Psoas muscle (tissue), 8 donors: ENCODE data around the gene TP63. TPM values are rescaled to one million over a fixed set of nuclear protein-coding genes. Genes with fewer than 3 reads are reported as not detected.

Experiments used
- ATAC-seq, 4 donors: fragments of 200-7000 bp; cut with Tn5 transposase; one replicate each; pipeline ENCODE4 v1.9.1; 2020; ENCODE audit warnings: moderate library complexity in 3 of 4, mild to moderate bottlenecking in 2 of 4
- DNase-seq, 2 donors: peaks; one replicate each; pipeline ENCODE4 v3.0.0-alpha.2; 2020
- H3K27ac ChIP-seq: fragments of 200-600 bp; one replicate; pipeline ENCODE4 v1.8.0; 2022
- H3K27me3 ChIP-seq, 3 donors: fragments of 200-600 bp in 1 of 3; one replicate each; pipeline versions ENCODE4 v1.6.1 to v1.8.0; 2013 to 2022; ENCODE audit warnings: low read length in 2 of 3, mild to moderate bottlenecking in 2 of 3, moderate library complexity in 1 of 3; ENCODE audit not compliant: insufficient read depth in 3 of 3
- H3K36me3 ChIP-seq, 2 donors: fragments of 200-600 bp in 1 of 2; one replicate each; pipeline versions ENCODE4 v1.6.1 to v1.8.0; 2013 to 2022; ENCODE audit warnings: low read depth in 1 of 2, mild to moderate bottlenecking in 1 of 2, moderate library complexity in 1 of 2; ENCODE audit not compliant: insufficient read depth in 1 of 2
- H3K4me1 ChIP-seq: fragments of 200-600 bp; one replicate; pipeline ENCODE4 v1.8.0; 2022
- H3K4me3 ChIP-seq: fragments of 200-600 bp; one replicate; pipeline ENCODE4 v1.8.0; 2022; ENCODE audit warnings: mild to moderate bottlenecking
- H3K9me3 ChIP-seq: fragments of 200-600 bp; one replicate; pipeline ENCODE4 v1.8.0; 2022
- CTCF ChIP-seq: fragments of 200-600 bp; IDR thresholded peaks from one replicate; pipeline ENCODE4 v1.8.0; 2022; ENCODE audit warnings: antibody characterized with exemption
- WGBS, 3 donors: extraction: QIAGEN DNeasy Blood & Tissue Kit; methylation state at CpG; one replicate each; pipeline versions ENCODE4 v1.1.6 to v1.1.7; 2013; 5-methylcytosine and 5-hydroxymethylcytosine counted together
- intact Hi-C, 2 donors: fragments of 100-400 bp; cut with DNase I; formaldehyde crosslinking; loops; one replicate each; pipeline versions ENCODE4 v1.11.0 to v1.14.2; 2022
- polyA plus RNA-seq, 3 donors: library from polyadenylated mRNA; stranded (reverse); fragments of 200-250 nt; gene quantifications; one replicate each; pipeline ENCODE4 v1.2.3, GENCODE V29; 2013
- total RNA-seq, 4 donors: library from RNA; stranded (reverse); fragmentation: NEBNext Ultra II Directional in 2 of 4; extraction: Animal tissue kit (Norgen Biotek cat#: 25700) in 2 of 4; gene quantifications; one replicate each; pipeline versions ENCODE4 v1.2.1 to v1.2.4, GENCODE V29; 2021 to 2023
- donor health status: healthy with polysubstance abuse.
- donor health status: DM: no; HTN: no; CAD: no; lungs with moderate emphysema.
- donor health status: Bipolar disorder and iron deficiency.
- donor health status: healthy.
- donor health status: DM: yes; HTN: yes; CAD: no.
- donor health status: DM: no; HTN: no; CAD: no.
- donor health status: DM: no; HTN: no; CAD: no.
- donor health status: DM: yes; HTN: yes; CAD: no.

The TP63 gene
- total and polyA plus RNA-seq, 7 donors: 1.4 to 83.0 (median 13.1) TPM

- H3K27ac ChIP-seq: peak overlapping the region; percentile 76
- no peaks in the 10 kb centered on the region for H3K27me3 ChIP-seq
- H3K4me1 ChIP-seq: peaks cover 39% of the 10 kb centered on the region
- H3K4me3 ChIP-seq: no peak overlapping the region
- intact Hi-C loops: loop anchor here in 1 of 2 donors (5.0 kb wide), 1 partner anchor 194 kb away; no protein-coding TSS in a partner anchor
- H3K36me3 ChIP-seq: peaks cover 0 to 17% of the 10 kb centered on the region in 2 donors
- DNase-seq (no peak), ATAC-seq (no peak)
- no peak for TF ChIP-seq CTCF
- whole genome bisulfite sequencing, 3 donors: 83 to 91% (median 85%) methylated on average over 13 of the region's 13 CpGs
- H3K9me3 ChIP-seq: no peaks in the 10 kb centered on the region
Observed at GRCh38 chr3:189841473-189842205, 210.4 kb downstream of the TP63 start.

- intact Hi-C loops: loop anchor here in 1 of 2 donors (5.0 kb wide), 1 partner anchor 196 kb away; no protein-coding TSS in a partner anchor
- peaks cover 0 to 24% of the 10 kb centered on the region in 2 donors for H3K36me3 ChIP-seq
- 29 to 46% (median 34%) methylated on average over 19 of the region's 19 CpGs for WGBS, 3 donors
- ATAC-seq: peak; percentile 33 to 80 (median 72)
- peak; percentile 34 to 56 for DNase-seq
- no peaks in the 10 kb centered on the region for H3K9me3 ChIP-seq
- no peaks in the 10 kb centered on the region for H3K27me3 ChIP-seq
- H3K4me1 ChIP-seq: peaks cover 35% of the 10 kb centered on the region
- peak overlapping the region; percentile 2 for H3K4me3 ChIP-seq
- no peak for TF ChIP-seq CTCF
- peak overlapping the region; percentile 76 for H3K27ac ChIP-seq
Observed at GRCh38 chr3:189842681-189843602, 211.8 kb downstream of the TP63 start.

GRCh38 chr3:189845069-189845468 lies 213.9 kb downstream of the TP63 start:
- Histone ChIP-seq H3K27me3 (no peaks in the 10 kb centered on the region), H3K36me3 (peaks cover 0 to 30% of the 10 kb centered on the region in 2 donors), H3K4me3 (no peak overlapping the region), H3K27ac (no peak overlapping the region), H3K9me3 (no peaks in the 10 kb centered on the region), H3K4me1 (peaks cover 22% of the 10 kb centered on the region)
- ATAC-seq (no peak), DNase-seq (no peak)
- intact Hi-C loops: no loop called here
- WGBS, 3 donors: 81 to 84% (median 82%) methylated on average over 3 of the region's 3 CpGs
- no peak for TF ChIP-seq CTCF

GRCh38 chr3:189848395-189849040 lies 217.3 kb downstream of the TP63 start:
- WGBS, 3 donors: 78 to 86% (median 85%) methylated on average over 1 of the region's 1 CpG
- intact Hi-C loops: no loop called here
- Histone ChIP-seq H3K4me1 (no peaks in the 10 kb centered on the region), H3K36me3 (peaks cover 0 to 49% of the 10 kb centered on the region in 2 donors), H3K27me3 (no peaks in the 10 kb centered on the region), H3K27ac (no peak overlapping the region), H3K4me3 (no peak overlapping the region), H3K9me3 (no peaks in the 10 kb centered on the region)
- ATAC-seq (no peak), DNase-seq (no peak)
- TF ChIP-seq CTCF: no peak
